HG03442 (cell line): ENCODE measurements around the gene PPP3CA.

Experiments
- ATAC-seq: cut with Tn5 transposase; IDR thresholded peaks from one replicate; pipeline ENCODE4 v1.9.1; 2021; ENCODE audit warnings: mild to moderate bottlenecking, moderate library complexity; ENCODE audit not compliant: unreplicated experiment

PPP3CA gene

DNA sequence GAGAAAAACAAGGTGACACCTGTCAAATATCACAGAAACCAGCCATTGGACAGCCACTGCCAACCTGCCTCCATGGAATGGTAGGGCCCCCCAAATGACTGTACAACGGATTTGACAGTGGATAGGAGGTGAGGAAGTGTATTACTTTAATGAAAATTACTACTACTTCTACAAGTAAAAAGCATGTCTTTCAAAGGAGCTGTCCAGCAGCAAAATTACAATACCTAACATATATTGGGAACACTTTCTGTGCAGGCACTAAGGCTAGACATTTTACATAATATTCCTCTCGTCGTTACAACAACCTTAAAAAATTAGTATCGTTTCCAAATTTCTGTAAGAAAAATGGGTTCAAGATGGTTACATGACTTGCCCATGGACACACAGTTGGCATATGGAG lies 14.9 kb downstream of the PPP3CA start:
- ATAC-seq: no peak

DNA sequence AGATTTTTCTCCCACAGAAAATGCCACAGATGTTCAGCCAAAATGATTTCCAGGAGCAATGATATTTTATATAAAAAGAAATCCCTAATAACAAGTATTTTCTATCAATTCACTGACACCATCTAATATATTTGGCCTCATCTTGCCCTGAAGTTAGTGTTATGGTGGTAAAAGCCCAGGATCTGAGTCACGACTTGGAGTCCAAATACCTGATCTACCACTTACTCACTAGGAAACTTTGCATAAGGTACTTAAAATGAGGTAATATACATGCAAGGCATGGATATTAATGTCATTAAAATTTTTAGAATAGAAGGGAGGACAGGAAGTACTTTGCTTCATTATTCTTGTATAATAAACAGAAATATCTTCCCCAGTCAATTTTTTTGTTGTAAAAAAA lies 16.3 kb downstream of the PPP3CA start:
- no peak for ATAC-seq

DNA sequence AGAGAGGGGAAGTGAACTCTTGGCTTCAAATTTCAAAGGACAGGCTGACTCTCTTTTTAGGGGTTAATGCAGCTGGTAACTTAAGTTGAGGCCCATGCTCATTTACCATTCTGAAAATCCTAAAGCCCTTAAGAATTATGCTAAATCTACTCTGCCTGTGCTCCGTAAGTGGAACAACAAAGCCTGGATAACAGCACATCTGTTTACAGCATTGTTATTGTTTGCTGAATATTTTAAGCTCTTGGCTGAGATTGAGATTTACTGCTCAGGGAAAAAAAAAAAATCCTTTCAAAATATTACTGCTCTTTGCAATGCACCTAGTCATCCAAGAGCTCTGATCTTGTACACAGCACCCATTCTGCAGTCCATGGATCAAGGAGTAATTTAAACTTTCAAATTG lies 17.7 kb downstream of the PPP3CA start:
- no peak for ATAC-seq

DNA sequence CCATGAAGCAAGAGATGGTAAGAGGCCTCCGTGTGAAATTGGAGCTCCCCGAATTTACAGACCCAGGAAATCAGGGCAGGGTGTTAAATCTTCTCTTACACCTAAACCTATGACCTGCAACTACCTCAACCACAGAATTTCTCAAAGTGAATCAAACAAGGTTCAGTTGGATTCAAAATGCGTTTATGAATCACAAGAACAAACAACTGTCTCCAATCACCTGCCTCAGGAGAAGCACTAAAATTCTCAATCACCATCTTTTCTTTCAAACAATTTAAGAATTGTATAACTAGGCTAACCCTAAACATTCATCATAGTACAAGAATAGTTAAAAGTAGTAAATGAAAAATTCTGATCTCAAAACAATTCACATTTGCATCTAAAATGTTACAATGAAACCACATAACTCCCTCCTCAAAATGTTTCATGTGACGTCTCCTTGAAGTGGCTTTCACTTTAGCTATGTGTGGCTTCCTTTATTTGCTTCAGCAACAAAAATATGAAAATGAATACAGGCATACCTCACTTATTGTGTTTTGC lies 19.2 kb downstream of the PPP3CA start:
- peak; percentile 90 for ATAC-seq

DNA sequence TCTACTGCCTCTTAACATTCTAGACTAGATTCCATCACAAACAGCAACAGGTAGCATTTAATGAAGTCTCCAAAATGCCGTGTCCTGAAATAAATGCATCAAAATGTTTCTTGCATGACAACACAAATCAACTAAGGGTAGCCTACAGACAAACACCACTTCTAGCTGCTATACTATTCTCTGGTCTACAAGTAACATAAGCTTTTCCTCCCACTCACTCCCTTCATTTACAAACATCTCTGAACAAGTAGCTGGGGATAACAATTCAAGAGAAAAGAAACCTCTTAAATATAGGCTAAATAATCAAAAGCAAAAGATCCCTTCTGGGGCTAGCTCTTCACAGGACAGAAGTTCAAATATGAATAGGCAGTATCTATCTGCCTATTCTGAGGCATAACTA lies 20.8 kb downstream of the PPP3CA start:
- no peak for ATAC-seq

DNA sequence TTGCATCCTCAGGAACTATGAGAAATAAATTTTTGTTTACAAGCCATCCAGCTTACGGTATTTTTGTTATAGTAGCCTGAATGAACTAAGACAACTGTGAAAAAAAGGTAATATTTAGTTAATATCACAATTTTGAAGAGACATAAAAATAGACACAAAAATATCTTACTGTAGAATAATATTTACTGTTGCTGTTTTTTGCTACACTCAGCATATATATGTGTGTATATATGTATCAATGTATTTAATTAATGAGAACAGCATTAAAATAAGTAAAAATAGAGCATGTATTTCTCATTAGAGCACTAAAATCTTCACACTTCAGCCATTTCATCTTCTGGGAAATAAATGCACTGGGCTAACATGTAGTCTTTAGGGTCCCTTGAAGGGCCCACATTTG lies 24.6 kb downstream of the PPP3CA start:
- ATAC-seq: no peak

DNA sequence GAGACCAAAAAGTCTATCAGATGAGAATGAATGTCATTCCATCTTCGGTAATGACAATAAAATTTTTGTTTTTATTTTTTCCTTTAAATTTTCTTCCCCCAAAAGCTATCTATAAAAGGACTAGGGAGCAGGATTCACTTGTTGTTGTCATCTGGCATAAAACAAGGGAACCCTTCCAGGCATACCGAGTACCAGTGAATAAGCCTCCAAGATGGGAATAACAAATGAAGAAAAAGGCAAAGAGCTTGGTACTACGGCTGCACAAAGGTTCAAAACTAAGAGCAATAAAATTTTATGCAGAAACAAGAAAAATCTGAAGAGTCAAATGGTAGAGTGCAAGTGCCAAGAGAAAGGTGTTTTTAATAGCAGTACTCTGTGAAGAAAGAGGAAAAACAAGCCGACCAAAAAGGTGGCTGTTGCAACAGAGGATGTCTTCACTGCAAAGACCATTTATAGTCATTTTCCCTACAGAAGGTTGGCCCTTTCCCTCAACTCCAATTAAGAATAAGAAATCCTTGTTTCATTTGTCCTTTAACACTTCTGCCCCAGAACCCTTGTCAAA lies 25.8 kb downstream of the PPP3CA start:
- ATAC-seq: no peak

DNA sequence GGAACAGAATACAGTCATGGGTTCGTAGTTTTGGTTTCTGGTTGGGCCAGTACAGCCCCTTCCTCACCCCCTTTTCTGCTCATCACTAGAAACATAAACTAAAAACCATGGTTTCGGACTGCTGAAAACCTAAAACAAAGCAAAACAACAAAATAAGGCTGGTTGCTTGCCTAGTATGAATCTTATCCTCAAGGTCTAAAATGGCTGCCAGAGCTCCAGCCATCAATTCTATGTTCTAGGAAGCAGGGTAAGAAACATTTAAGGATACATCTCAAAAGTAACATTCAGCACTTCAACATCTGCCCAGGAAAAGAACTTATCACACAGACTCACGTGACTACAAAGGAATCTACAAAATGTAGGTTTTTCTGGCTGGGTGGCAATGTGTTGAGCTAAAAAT lies 31.5 kb downstream of the PPP3CA start:
- ATAC-seq: no peak

DNA sequence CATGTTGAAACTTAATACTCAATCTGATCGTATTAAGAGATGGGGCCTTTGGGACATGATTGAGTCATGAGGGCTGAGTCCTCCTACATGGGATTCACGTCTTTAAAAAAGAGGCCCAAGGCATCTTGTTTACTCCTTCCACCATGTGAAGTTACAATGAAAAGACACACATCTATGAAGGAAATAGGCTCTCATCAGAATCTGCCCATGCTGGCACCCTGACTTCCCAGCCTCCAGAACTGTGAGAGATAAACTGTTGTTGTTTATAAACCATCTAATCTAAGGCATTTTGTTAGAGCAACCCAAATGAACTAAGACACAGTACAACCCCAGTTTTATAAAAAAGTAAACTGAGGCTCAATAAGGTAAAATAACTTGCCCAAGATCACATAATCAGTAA lies 32.3 kb downstream of the PPP3CA start:
- no peak for ATAC-seq

DNA sequence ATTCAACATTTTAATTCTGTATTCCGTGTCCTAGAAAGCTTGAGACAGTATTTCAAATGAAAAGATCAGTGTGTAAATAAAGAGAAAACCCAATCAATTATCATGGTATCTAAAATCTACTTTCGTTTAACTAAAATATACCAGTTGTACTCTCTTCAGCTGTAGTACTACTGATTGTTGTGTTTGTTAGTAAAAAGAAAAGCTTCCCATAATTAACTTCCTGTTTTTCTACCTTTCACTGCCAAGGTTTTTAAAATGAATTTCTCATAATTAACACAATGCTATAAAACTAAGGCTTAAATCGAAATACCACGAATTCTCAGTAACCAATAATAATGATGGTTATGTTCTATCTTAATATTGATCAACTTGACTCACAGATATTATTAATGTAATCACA lies 37.4 kb downstream of the PPP3CA start:
- ATAC-seq: no peak

DNA sequence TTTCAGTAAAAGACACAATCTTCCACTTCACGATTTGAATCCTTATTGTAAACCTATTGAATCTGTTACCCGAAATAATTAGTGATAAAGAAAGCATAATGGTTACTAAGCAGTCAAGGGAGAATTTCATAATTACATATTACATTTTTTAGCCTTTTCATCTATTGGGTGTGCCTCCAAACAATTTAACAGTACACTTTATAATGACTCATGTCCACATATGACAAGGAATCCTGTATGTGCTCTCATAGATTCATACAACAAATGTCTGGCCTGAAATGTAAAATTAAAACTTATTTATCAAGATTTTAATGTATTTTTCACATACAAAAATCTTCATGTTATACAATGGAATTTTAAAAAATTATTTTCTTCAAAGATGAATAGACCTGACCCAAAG lies 39.4 kb downstream of the PPP3CA start:
- no peak for ATAC-seq

DNA sequence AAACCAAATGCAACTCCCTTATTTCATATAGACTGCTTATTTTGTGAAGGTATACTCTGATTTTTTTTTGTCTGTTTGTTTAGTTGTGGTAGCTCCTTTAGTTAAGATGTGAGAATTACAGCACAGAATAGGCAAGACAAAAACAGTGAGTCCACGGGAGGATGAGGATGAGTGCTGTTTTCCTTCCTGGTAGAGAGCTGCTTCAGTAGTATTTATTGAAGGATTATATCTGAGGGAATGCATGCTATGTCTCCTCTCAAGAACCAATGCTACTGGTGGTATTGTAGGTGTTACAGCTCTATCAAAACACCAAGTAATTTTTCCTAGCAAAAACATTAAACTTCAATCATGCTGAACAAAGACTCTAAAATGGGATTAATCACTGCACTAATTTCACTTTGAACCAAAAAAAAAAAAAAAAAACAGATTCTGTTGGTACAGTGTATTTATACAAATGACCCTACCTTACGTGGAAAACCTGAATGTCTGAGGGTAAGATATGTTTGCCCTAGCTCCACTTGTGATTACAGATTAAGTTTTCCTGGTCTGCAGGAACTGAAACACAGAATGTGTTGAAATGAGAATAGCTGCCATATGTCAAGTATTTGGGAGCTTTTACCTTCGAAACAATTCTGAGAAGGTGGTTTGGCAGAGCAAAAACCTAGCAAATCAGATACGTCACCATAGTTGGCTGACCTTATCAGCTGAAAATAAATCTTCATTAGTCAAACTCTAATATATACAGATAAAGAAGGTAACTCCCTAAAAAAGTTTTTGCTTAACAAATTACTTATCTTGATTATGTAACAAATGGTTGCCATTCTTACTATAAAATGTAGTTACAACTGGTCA lies 40.3 kb downstream of the PPP3CA start:
- peak; percentile 14 for ATAC-seq

DNA sequence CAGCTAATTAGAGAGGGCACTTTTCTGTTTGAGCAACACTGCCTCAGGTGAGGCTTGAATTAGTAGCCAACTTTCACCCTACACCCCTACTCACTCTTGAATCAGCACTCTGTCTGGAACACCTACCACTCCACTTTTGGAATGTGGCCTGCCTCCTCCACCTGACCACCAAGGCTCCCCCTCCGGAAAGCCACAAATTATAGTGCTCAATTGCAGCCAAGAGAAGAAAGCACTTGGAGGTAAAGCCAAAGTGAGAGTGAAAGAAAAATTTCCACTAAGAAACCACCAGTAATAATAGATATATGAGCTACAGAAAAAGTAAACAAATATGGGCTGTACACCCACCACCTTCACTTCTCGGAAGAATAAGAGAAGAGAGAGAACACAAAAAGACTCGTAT lies 41.1 kb downstream of the PPP3CA start:
- peak; percentile 76 for ATAC-seq

DNA sequence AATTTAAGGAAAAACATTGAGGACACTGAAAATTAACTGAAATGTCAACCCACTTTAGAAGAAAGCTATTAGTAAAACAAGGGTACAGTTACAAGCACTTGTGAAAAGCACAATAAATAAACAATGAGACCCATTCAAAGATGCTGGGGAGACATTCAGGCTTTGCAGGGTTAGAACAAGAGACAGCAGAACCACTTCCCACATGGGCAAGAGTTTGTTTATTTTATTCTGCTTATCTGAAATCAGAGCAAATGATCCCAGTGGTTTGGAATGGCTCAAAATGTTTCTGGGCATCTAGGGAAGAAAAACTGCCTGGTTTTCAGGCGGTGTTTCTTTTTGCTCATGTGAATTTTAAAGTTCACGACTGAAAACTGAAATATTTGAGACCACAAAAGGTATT lies 42.4 kb downstream of the PPP3CA start:
- ATAC-seq: no peak

DNA sequence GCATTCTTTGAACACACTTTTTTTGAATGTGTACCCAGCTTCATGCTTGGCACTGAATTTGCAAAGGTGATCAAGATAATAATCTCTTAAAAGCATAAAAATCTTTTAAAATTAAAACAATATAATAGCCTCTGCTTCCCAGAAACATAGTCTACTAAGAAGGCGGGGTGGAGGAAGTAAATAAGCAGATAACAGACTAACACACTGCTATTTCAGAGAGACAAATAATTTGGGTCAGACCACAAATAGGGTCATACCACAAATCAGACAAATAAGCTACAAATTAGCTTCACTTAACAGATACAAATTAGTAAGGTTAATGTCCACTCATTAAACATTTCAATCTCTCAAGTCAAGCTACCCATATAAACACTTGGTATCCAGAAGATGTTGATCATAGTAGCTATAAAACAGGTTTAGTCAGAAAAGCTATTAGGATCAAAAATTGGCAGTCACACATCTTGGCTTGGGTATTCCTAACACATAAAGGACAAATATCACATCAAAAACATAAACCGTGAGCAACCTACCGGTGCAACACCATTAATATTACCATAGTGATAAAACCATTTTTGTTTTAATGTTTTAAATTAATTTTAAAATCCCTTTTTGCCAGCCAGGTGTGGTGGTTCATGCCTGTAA lies 47.3 kb downstream of the PPP3CA start:
- ATAC-seq: no peak

DNA sequence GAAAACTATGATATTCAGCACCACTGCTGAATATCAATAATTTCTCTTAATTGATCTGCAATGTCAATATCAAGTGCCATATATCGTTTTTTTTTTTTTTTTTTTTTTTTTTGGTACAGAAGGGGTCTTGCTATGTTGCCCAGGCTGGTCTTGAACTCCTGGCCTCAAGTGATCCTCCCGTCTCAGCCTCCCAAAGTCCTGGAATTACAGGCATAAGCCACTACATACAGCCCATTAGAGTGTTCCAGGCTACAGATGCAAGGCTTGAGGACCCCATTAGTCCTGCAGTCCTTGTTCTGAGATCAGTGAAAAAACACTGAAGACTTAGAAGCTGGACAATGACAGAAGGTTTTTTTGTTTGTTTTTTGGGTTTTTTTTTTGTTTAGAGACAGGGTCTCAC lies 48.3 kb downstream of the PPP3CA start:
- ATAC-seq: no peak

DNA sequence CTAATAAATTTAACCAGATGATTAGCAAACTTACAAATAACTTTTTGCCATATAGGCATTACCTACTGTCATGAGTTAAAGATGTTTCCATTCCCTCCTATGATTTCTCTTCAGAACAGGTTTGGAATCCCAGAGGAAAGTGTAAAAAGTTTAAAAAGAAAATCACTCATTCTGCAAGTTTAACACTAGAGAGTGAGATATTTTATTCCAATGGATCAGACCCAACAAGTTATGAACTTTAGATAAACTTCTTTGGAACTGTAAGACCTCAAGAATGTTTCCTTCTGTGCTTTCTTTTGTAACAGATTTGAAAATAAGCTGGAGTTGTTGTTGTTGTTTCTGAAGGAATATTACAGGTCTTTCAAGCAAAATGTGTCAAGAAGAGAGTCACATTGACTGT lies 51.6 kb downstream of the PPP3CA start:
- ATAC-seq: no peak

DNA sequence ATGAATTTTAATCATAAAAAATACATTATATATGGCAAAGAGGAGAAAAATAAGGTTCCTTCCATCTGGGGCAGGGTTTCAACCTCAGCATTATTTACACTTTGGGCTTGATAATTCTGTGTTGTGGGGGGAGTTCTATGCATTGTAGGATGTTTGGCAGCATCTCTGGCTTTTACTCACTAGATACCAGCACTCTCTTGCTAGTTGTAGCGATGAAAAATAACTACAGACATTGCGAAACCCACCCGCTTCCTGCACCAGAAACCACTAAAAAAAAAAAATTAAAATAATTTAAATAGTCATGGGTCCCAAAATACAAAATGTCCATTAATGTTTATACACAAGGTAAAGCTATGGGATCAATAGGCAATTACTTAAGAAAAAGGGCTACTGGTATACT lies 52.7 kb downstream of the PPP3CA start:
- no peak for ATAC-seq

DNA sequence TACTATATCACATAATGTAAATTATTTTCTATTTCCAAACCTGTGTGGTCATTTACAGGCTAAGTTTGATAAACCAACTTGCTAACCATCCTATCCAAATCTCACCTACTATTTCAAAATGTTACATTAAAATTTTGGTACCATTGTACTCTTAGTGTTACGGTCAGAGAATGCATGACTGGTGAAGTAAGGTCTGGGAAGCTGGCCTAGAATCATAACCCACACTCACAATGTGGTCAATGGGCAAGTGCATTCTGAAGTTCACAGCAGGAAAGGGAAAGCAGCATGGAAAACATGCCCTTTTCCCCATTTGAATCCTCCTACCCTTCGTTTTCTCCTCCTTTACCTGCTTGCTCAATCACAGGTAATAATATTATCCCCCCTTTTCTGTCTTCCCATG lies 54.4 kb downstream of the PPP3CA start:
- no peak for ATAC-seq

DNA sequence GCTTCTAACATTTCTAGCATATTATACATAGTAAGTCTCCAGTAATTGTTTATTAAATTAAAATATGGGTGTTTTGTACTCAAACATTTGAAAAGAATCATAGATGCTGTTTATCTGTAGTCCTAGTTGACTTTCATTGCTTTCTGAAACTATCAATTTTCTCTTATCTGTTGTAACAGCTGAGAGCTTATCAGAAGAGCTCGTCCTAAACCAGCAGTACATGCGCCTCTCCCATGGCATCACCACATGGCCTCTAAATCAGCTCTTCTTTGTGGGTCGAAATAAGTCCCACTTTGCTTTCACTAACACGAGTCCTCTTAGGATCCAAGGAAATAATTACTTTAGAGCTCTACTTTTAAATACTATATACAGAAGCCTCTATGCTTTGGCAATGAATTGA lies 55.1 kb downstream of the PPP3CA start:
- no peak for ATAC-seq

DNA sequence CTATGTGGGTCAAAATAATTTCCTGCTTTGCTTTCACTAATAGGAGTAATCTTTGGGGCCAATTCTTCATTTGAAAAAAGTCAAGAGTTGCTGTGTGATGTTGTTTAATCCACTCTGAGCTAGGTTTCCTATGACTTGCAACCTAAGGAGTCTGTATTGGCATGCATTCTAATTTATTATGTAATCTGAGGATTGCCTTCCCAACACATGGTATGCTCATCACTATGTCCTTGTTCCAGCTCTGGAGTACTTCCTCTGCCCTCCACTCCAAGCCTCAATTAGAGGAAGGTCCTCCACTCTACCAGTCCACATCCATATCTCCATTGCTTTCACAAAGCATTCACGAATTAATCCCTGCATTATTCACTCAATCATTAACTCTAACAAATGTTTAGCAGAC lies 56.1 kb downstream of the PPP3CA start:
- no peak for ATAC-seq

DNA sequence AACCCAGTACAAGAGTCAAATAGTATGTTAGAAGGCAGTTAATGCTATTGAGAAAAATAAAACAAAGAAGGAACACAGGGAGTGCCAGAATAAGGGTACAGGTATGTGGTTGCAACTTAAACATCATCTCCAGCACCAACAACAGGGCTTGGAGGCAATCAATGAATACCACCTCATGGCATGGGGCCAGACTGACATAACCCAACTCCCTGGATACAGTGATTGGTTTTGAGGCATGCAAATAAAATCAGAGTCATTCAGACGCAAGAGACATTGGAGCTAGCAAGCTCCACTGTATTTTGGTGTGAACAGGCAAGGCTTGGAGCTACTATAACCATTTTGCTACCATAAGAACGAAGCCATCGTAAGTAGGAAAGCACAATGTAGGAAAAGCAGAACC lies 56.7 kb downstream of the PPP3CA start:
- no peak for ATAC-seq
